Neural progenitor cell (in vitro differentiated cells): ENCODE results near the gene RARRES1. TPM values are rescaled to one million over a fixed set of nuclear protein-coding genes. Genes with fewer than 3 reads are reported as not detected.
A peak's percentile ranks its signal among the peaks of the same experiment; 100 is the strongest.

Experiments
- DNase-seq: peaks from one replicate; pipeline ENCODE4 v3.0.0-alpha.2; 2016; ENCODE audit warnings: low spot score
- H2AFZ ChIP-seq: fragments of 200-600 bp; sonication (generic); replicated peaks from 2 replicates; pipeline ENCODE4 v1.6.1; 2016; ENCODE audit warnings: antibody characterized with exemption
- H3F3A ChIP-seq: fragments of 200-600 bp; sonication (generic); 2 replicates; pipeline ENCODE4 v1.6.1; 2016; ENCODE audit warnings: antibody characterized with exemption, low read depth
- H3K27ac ChIP-seq: fragments of 200-600 bp; sonication (generic); 2 replicates; pipeline ENCODE4 v1.5.1; 2016; ENCODE audit warnings: mild to moderate bottlenecking
- H3K27me3 ChIP-seq: fragments of 200-600 bp; sonication (generic); 2 replicates; pipeline ENCODE4 v1.6.1; 2016; ENCODE audit warnings: mild to moderate bottlenecking, moderate library complexity
- H3K36me3 ChIP-seq: fragments of 200-600 bp; sonication (generic); 2 replicates; pipeline ENCODE4 v1.5.1; 2016
- H3K4me1 ChIP-seq: fragments of 200-600 bp; sonication (generic); 2 replicates; pipeline ENCODE4 v1.6.1; 2016; ENCODE audit warnings: mixed run types
- H3K4me2 ChIP-seq: fragments of 200-600 bp; sonication (generic); 2 replicates; pipeline ENCODE4 v1.6.1; 2016
- H3K4me3 ChIP-seq: fragments of 200-600 bp; sonication (generic); 2 replicates; pipeline ENCODE4 v1.5.1; 2016
- H3K79me2 ChIP-seq: fragments of 200-600 bp; sonication (generic); 2 replicates; pipeline ENCODE4 v1.6.1; 2016; ENCODE audit warnings: low read depth
- H3K9ac ChIP-seq: fragments of 200-600 bp; sonication (generic); 2 replicates; pipeline ENCODE4 v1.6.1; 2016
- H3K9me3 ChIP-seq: fragments of 200-600 bp; sonication (generic); 2 replicates; pipeline ENCODE4 v1.5.1; 2016; ENCODE audit warnings: low read depth
- H4K20me1 ChIP-seq: fragments of 200-600 bp; sonication (generic); 2 replicates; pipeline ENCODE4 v1.6.1; 2016; ENCODE audit warnings: low read depth
- H3K27ac Mint-ChIP-seq: 3 replicates; pipeline ENCODE4 v1.8.0; 2021; ENCODE audit warnings: mixed read lengths
- H3K27me3 Mint-ChIP-seq: 2 replicates; pipeline ENCODE4 v1.8.0; 2022; ENCODE audit warnings: low read depth, mild to moderate bottlenecking, inconsistent platforms, moderate library complexity, mixed read lengths; ENCODE audit not compliant: insufficient read depth
- H3K36me3 Mint-ChIP-seq: 3 replicates; pipeline ENCODE4 v1.8.0; 2021; ENCODE audit warnings: mixed read lengths
- H3K4me1 Mint-ChIP-seq: 3 replicates; pipeline ENCODE4 v1.8.0; 2021; ENCODE audit warnings: mixed read lengths
- H3K4me3 Mint-ChIP-seq: 3 replicates; pipeline ENCODE4 v1.8.0; 2021; ENCODE audit warnings: mild to moderate bottlenecking, moderate library complexity, mixed read lengths
- H3K9me3 Mint-ChIP-seq: 3 replicates; pipeline ENCODE4 v1.8.0; 2020; ENCODE audit warnings: mixed read lengths
- EZH2 ChIP-seq: fragments of 200-600 bp; sonication (generic); IDR thresholded peaks from 2 replicates; pipeline ENCODE4 v1.6.1; 2017; ENCODE audit warnings: antibody characterized with exemption, mild to moderate bottlenecking, moderate library complexity
- EZH2phosphoT487 ChIP-seq: fragments of 200-600 bp; sonication (generic); IDR thresholded peaks from 2 replicates; pipeline ENCODE4 v1.6.1; 2017; ENCODE audit warnings: antibody characterized with exemption
- total RNA-seq: library from RNA; depleted of rRNA; stranded (reverse); fragments of >200 nt; gene quantifications from 2 replicates; pipeline ENCODE4 v1.2.3, GENCODE V29; 2015; ENCODE audit warnings: low replicate concordance
- TF ChIP-seq, protein P1 (sequence below): fragments of 200-600 bp; sonication (generic); IDR thresholded peaks from 2 replicates; pipeline ENCODE4 v1.5.1; 2017; ENCODE audit warnings: antibody characterized with exemption, mild to moderate bottlenecking

Gene RARRES1
- total RNA-seq, 1 donor from 2014 or later, result 0.21 TPM

- no peaks in the 10 kb centered on the region for H3K4me1 ChIP-seq
- H3K27ac ChIP-seq, result no peak overlapping the region
- H3K79me2 ChIP-seq, result no peaks in the 10 kb centered on the region
- peaks cover 5% of the 10 kb centered on the region for H3K27me3 ChIP-seq
- H3K4me2 ChIP-seq, result no peak overlapping the region
- Mint-ChIP-seq H3K9me3 (peaks cover 7% of the 10 kb centered on the region), H3K4me1 (peaks cover 2% of the 10 kb centered on the region), H3K4me3 (no peak overlapping the region), H3K27me3 (peaks cover 8% of the 10 kb centered on the region), H3K27ac (no peak overlapping the region), H3K36me3 (peaks cover 2% of the 10 kb centered on the region)
- no peaks in the 10 kb centered on the region for H4K20me1 ChIP-seq
- no peak overlapping the region for H2AFZ ChIP-seq
- no peaks in the 10 kb centered on the region for H3K9me3 ChIP-seq
- H3K36me3 ChIP-seq, result no peaks in the 10 kb centered on the region
- TF ChIP-seq EZH2 (no peak), EZH2phosphoT487 (no peak)
- no peaks in the 10 kb centered on the region for H3F3A ChIP-seq
- no peak overlapping the region for H3K9ac ChIP-seq
- H3K4me3 ChIP-seq, result no peak overlapping the region
- DNase-seq, result no peak
These were observed 5.2 kb upstream of the RARRES1 start for GRCh38 chr3:158737410-158737809.

GRCh38 chr3:158735296-158736033, 3.2 kb upstream of the RARRES1 start:
- no peak overlapping the region for H3K9ac ChIP-seq
- DNase-seq, result no peak
- no peaks in the 10 kb centered on the region for H3K9me3 ChIP-seq
- H3K36me3 ChIP-seq, result no peaks in the 10 kb centered on the region
- no peak overlapping the region for H3K4me3 ChIP-seq
- H3K4me2 ChIP-seq, result no peak overlapping the region
- H3K79me2 ChIP-seq, result no peaks in the 10 kb centered on the region
- H3K27ac ChIP-seq, result no peak overlapping the region
- Mint-ChIP-seq H3K4me3 (no peak overlapping the region), H3K27me3 (peaks cover 11% of the 10 kb centered on the region), H3K9me3 (peaks cover 7% of the 10 kb centered on the region), H3K36me3 (peaks cover 2% of the 10 kb centered on the region), H3K4me1 (peaks cover 7% of the 10 kb centered on the region), H3K27ac (peak overlapping the region; percentile 37)
- H3F3A ChIP-seq, result no peaks in the 10 kb centered on the region
- H2AFZ ChIP-seq, result no peak overlapping the region
- H4K20me1 ChIP-seq, result no peaks in the 10 kb centered on the region
- TF ChIP-seq, protein P1, sequence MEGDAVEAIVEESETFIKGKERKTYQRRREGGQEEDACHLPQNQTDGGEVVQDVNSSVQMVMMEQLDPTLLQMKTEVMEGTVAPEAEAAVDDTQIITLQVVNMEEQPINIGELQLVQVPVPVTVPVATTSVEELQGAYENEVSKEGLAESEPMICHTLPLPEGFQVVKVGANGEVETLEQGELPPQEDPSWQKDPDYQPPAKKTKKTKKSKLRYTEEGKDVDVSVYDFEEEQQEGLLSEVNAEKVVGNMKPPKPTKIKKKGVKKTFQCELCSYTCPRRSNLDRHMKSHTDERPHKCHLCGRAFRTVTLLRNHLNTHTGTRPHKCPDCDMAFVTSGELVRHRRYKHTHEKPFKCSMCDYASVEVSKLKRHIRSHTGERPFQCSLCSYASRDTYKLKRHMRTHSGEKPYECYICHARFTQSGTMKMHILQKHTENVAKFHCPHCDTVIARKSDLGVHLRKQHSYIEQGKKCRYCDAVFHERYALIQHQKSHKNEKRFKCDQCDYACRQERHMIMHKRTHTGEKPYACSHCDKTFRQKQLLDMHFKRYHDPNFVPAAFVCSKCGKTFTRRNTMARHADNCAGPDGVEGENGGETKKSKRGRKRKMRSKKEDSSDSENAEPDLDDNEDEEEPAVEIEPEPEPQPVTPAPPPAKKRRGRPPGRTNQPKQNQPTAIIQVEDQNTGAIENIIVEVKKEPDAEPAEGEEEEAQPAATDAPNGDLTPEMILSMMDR, result no peak
- TF ChIP-seq EZH2 (no peak), EZH2phosphoT487 (no peak)
- peaks cover 23% of the 10 kb centered on the region for H3K27me3 ChIP-seq
- peaks cover 6% of the 10 kb centered on the region for H3K4me1 ChIP-seq

DNA sequence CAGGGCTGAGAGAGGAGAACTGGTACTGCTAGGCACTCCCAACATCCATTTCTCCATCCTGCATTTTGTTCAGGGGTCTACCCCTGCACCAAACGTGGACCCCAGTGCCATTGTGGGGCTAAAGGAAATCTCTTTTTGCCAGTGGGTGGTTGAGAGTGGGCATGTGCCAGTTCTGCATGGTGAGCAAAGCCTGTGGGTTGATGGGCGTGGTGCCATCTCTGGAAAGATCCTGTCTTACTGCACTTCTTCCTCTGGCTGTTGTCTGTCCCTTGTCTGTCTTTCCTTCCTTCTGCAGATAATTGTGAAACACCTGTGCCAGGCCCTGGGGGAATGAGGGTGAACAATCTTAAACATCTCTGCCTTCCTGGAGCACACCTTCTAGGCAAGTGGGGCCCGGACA, 1.4 kb upstream of the RARRES1 start:
- Mint-ChIP-seq H3K27ac (no peak overlapping the region), H3K9me3 (peaks cover 7% of the 10 kb centered on the region), H3K36me3 (peaks cover 2% of the 10 kb centered on the region), H3K27me3 (peaks cover 17% of the 10 kb centered on the region), H3K4me3 (peak overlapping the region; percentile 29), H3K4me1 (peaks cover 7% of the 10 kb centered on the region)
- H3K4me1 ChIP-seq, result peaks cover 6% of the 10 kb centered on the region
- H3K27ac ChIP-seq, result no peak overlapping the region
- H4K20me1 ChIP-seq, result no peaks in the 10 kb centered on the region
- no peaks in the 10 kb centered on the region for H3K36me3 ChIP-seq
- H2AFZ ChIP-seq, result no peak overlapping the region
- TF ChIP-seq EZH2phosphoT487, result no peak
- TF ChIP-seq, protein P1, result no peak
- no peak for TF ChIP-seq EZH2
- no peak overlapping the region for H3K9ac ChIP-seq
- no peaks in the 10 kb centered on the region for H3F3A ChIP-seq
- H3K4me3 ChIP-seq, result no peak overlapping the region
- no peaks in the 10 kb centered on the region for H3K9me3 ChIP-seq
- H3K79me2 ChIP-seq, result no peaks in the 10 kb centered on the region
- no peak overlapping the region for H3K4me2 ChIP-seq
- DNase-seq, result no peak
- H3K27me3 ChIP-seq, result peaks cover 24% of the 10 kb centered on the region

DNA sequence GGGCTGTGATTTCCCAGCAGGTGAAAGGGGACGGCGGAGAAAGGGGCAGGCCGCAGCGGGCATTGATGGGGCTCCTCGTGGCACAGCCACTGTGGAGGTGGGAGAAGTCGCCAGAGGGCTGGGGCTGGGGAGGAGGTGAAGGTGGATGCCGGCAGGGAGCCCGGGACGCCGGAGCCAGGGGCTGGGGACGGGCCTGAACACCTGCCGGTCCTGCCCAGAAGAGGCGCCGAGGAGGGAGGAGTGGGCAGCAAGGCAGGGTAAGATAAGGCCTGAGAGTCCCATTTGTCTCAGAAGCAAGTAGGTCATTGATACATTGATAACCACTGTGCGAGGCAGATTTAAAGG, 571 bp upstream of the RARRES1 start:
- Histone ChIP-seq H3K4me1 (peaks cover 6% of the 10 kb centered on the region), H3K4me3 (peak overlapping the region; percentile 59), H3K9ac (peak overlapping the region; percentile 9), H2AFZ (peak overlapping the region; percentile 89), H3K36me3 (no peaks in the 10 kb centered on the region), H4K20me1 (no peaks in the 10 kb centered on the region), H3K79me2 (no peaks in the 10 kb centered on the region), H3F3A (no peaks in the 10 kb centered on the region), H3K27ac (no peak overlapping the region), H3K27me3 (peaks cover 24% of the 10 kb centered on the region), H3K4me2 (peak overlapping the region; percentile 87), H3K9me3 (no peaks in the 10 kb centered on the region)
- H3K4me1 Mint-ChIP-seq, result peaks cover 7% of the 10 kb centered on the region
- no peak for DNase-seq
- H3K9me3 Mint-ChIP-seq, result peaks cover 7% of the 10 kb centered on the region
- peaks cover 2% of the 10 kb centered on the region for H3K36me3 Mint-ChIP-seq
- peak overlapping the region; percentile 74 for H3K4me3 Mint-ChIP-seq
- H3K27me3 Mint-ChIP-seq, result peaks cover 17% of the 10 kb centered on the region
- TF ChIP-seq EZH2 (no peak), EZH2phosphoT487 (no peak)
- TF ChIP-seq, protein P1, result no peak
- H3K27ac Mint-ChIP-seq, result no peak overlapping the region
